VCaP (cell line): ENCODE results near the gene RAB36.
A peak's percentile ranks its signal among the peaks of the same experiment; 100 is the strongest.

Experiments
- H3K27ac ChIP-seq: fragments of 450-650 bp; 2 replicates; pipeline ENCODE4 v1.5.1; 2017
- TF ChIP-seq, protein P1 (sequence below): fragments of 450-650 bp; conservative IDR thresholded peaks from 2 replicates; pipeline ENCODE4 v1.5.1; 2017; ENCODE audit warnings: mild to moderate bottlenecking, moderate library complexity

RAB36 gene

DNA sequence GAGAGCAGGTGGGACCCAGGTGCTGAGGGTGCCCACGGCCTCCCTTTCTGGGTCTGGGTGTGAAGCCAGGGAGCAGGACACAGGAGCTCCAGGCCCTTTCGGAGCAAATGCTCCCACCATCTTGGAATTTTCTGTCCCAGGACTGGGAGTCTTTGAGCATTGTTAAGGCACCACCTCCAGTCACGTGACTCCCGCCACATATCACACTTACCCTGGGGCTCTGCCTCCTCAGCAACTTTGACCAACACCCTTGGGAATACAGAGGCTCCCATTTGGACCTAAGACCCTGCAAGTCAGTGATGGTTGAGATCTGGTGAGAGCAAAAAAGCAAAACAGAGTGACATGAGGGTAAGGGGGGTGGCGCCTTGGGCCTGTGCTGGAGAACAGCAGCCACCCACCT, 39.4 kb upstream of the RAB36 start:
- TF ChIP-seq, protein P1, sequence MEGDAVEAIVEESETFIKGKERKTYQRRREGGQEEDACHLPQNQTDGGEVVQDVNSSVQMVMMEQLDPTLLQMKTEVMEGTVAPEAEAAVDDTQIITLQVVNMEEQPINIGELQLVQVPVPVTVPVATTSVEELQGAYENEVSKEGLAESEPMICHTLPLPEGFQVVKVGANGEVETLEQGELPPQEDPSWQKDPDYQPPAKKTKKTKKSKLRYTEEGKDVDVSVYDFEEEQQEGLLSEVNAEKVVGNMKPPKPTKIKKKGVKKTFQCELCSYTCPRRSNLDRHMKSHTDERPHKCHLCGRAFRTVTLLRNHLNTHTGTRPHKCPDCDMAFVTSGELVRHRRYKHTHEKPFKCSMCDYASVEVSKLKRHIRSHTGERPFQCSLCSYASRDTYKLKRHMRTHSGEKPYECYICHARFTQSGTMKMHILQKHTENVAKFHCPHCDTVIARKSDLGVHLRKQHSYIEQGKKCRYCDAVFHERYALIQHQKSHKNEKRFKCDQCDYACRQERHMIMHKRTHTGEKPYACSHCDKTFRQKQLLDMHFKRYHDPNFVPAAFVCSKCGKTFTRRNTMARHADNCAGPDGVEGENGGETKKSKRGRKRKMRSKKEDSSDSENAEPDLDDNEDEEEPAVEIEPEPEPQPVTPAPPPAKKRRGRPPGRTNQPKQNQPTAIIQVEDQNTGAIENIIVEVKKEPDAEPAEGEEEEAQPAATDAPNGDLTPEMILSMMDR, result no peak

DNA sequence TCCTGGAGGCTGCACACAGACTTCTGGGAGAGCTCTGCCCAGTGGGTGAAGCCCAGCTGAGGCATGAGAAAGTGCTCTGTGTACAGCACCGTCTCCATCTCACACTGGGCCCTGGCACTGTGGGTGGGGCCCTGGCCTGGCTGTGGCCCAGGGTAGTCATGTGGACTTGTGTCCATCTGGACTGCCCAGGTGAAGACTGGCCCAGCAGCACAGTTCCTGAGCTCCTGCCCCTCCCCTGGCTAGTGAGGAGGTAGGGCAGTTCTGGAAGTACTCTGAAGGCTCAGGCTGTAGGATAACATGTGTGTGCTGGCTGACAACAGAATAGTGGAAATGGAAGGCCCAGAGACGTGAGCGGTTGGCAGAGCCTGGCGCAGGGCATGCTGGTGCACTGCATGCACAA, 38.9 kb upstream of the RAB36 start:
- peak overlapping the region; percentile 21; the same call in 1 of the 2 replicates for H3K27ac ChIP-seq
- TF ChIP-seq, protein P1, result no peak

More for the DNA sequence above, 39.4 kb upstream of the RAB36 start:
- H3K27ac ChIP-seq, result peak overlapping the region; percentile 21; the same call in 1 of the 2 replicates

DNA sequence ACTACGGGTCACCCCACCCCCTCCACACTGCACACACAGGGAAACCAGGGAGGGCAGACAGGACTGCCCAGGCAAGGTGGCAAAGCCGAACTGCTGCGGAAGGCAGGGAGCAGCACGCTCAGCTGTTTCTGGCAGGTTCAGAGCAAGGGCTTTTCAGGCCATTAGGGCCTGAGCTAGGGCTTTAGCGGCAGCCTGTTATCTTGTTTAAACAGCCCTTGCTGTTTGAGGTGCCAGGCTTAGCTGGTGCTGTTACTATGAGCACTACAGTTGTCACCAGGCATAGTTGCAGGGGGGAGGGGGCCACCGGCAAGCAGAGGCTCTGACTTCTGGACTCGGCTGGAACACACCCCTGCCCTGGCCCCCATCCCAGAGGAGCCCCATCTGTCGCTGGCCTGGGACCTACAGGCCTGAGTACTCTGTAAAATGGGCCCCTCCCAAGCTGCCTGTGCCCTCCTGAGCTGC, 38.3 kb upstream of the RAB36 start:
- peak overlapping the region; percentile 21; the same call in 1 of the 2 replicates for H3K27ac ChIP-seq
- TF ChIP-seq, protein P1, result no peak

DNA sequence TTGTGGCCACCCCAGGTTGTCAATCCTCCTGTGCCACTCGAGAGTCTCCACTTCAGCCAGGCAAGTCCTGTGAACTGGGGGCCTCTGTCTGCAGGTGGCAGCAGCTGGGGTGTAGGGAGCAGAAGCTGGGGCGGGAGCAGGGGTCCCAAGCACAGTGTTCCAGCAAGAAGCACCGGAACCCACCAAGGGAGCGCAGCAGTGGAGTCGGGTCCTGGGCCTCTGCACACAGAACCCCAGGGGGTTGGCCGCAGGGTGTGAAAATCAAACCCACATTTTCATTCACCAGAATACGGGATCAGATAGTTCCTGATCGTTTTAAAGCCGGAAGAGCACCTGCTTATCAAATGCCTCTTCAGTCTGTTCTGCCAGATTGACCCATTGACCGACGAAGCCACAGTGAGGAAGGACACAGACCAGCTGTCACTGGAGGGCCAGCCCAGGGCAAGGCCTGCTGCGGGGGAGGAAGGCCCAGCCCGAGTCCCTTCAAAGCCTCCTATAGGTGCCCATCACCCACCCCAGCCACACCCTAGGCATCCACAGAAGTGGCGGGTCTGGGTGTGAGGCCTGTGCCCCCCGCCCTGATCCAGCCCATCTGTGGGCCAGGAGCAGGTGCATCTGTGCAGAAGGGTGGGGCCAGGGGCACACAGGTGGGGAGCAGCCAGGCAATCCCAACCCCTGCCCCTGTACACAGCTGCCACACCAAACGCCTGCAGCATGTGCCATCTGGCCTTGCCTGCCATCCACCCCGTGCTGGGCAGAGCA, 37.6 kb upstream of the RAB36 start:
- TF ChIP-seq, protein P1, result no peak
- no peak overlapping the region for H3K27ac ChIP-seq

DNA sequence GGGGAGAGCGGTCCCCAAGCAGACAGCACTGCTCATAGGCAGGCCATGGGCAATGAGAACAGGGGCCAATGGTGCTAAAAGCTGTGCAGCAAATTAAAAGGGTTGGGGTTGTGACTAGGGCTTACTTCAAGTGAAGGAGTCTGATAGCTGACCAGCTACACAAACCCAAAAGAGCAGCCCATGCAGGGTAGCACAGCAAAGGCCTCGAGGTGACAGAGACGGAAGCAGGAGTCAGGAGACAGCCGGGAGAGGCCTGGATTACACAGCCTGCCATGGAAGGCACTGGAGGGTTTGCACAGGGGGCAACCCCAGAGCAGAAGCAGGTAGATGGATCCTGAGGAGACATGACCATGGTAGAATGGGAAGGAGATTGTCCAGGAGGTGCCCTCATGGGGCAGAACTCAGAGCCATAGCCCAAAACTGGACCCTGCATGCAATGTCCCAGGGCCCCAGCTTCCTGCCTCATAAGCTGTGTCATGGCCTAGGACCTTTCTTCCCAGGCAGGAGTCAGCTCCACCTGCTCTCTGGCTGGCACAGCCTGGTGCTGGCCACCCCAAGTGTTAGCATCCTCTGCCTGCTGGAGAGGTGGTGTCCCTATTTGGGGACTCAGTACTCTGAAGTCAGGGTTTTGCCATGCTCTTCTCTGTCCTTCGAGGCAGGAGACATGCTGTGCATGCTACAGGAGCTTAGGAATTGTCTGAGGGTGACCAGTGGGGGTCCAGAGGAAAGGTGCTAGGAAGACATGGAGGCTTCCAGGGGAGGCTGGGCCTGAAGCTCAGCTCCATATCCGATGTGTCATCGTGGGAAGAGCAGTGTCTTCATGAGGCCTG, 36.8 kb upstream of the RAB36 start:
- no peak overlapping the region for H3K27ac ChIP-seq
- TF ChIP-seq, protein P1, result no peak

- no peak overlapping the region for H3K27ac ChIP-seq
- TF ChIP-seq, protein P1, result no peak
These were observed 36.3 kb upstream of the RAB36 start for GRCh38 chr22:23109079-23109347.

DNA sequence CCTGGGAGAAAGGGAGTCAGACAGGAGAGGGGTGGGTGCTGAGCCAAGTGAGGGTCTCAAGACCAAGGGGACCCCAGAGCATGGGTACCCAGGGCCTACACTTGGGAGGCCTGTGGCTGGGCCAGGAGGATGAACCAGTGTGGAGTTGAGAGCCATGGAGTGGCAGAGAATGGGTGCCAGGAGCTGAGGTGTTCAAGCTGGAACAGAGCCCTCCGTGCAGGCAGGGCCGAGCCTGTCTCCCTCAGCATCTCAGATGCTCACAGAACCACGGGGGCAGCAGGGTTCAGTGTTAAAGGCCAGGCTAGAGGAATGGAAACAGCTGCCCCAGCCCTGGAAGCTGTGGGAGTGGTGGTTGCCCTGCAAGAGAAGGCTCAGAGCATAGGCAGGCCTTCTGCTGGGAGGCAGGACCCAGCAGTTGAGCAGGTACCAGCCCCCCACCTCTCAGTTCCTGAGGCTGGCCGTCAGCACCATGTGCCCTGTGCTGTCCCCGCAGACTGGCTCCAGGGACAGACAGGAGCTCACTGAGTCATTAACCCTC, 35.8 kb upstream of the RAB36 start:
- H3K27ac ChIP-seq, result no peak overlapping the region

More for the DNA sequence above, 35.8 kb upstream of the RAB36 start:
- TF ChIP-seq, protein P1, result no peak
